SK-N-SH (cell line): ENCODE results near the gene PSME2.

Experiments
- CHD2 ChIP-seq: fragments of 150-350 bp; IDR thresholded peaks from 2 replicates; pipeline ENCODE4 v1.6.1; 2018; ENCODE audit warnings: low read length; ENCODE audit not compliant: partially characterized antibody
- EZH2phosphoT487 ChIP-seq: fragments of 200-600 bp; sonication (generic); IDR thresholded peaks from 2 replicates; pipeline ENCODE4 v1.6.1; 2017; ENCODE audit warnings: low read depth, mixed run types, mild to moderate bottlenecking, antibody characterized with exemption, moderate library complexity, borderline replicate concordance
- FOXJ3 ChIP-seq: sonication (generic); formaldehyde crosslinking; IDR thresholded peaks from 2 replicates; pipeline ENCODE4 v1.5.1; 2020; ENCODE audit warnings: mild to moderate bottlenecking, missing genetic modification reagents
- RXRA ChIP-seq: IDR thresholded peaks from 2 replicates; pipeline ENCODE4 v1.4.0; 2012; ENCODE audit warnings: low read depth, mild to moderate bottlenecking, borderline replicate concordance
- SMC3 ChIP-seq: IDR thresholded peaks from 2 replicates; pipeline ENCODE4 v1.6.1; 2012; ENCODE audit warnings: low read depth, low read length, improper control_type of control experiment
- TF ChIP-seq, protein P1 (sequence below): fragments of 200-600 bp; sonication (generic); IDR thresholded peaks from 2 replicates; pipeline ENCODE4 v1.6.1; 2017; ENCODE audit warnings: antibody characterized with exemption, mild to moderate bottlenecking, moderate library complexity

DNA sequence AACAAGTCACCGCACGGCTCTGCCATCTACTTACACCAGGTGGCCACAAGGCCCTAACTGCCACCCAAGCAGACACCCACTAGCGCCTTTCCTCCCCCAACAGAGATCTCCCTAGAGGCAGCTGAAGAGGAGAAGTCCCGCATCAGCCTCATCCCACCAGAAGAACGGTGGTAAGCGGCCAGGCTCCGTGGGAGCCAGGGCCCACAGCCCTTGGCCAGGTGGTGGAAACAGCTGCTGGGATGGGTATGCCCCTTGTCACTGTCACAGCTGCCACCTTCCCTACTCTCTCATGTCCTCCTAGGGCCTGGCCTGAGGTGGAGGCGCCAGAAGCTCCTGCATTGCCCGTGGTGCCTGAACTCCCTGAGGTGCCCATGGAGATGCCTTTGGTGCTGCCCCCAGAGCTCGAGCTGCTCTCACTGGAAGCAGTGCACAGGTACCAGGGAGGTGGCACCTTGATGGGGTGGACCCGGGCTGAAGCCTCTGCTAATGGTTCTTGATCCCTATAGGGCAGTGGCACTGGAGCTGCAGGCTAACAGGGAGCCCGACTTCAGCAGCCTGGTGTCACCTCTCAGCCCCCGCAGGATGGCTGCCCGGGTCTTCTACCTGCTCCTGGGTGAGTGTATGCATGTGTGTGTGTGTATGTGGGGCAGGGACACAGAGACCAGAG lies 33.0 kb upstream of the PSME2 start:
- TF ChIP-seq FOXJ3 (CRISPR knock-in tag) (no peak), EZH2phosphoT487 (no peak), SMC3 (no peak), RXRA (no peak), CHD2 (no peak)
- TF ChIP-seq, protein P1, sequence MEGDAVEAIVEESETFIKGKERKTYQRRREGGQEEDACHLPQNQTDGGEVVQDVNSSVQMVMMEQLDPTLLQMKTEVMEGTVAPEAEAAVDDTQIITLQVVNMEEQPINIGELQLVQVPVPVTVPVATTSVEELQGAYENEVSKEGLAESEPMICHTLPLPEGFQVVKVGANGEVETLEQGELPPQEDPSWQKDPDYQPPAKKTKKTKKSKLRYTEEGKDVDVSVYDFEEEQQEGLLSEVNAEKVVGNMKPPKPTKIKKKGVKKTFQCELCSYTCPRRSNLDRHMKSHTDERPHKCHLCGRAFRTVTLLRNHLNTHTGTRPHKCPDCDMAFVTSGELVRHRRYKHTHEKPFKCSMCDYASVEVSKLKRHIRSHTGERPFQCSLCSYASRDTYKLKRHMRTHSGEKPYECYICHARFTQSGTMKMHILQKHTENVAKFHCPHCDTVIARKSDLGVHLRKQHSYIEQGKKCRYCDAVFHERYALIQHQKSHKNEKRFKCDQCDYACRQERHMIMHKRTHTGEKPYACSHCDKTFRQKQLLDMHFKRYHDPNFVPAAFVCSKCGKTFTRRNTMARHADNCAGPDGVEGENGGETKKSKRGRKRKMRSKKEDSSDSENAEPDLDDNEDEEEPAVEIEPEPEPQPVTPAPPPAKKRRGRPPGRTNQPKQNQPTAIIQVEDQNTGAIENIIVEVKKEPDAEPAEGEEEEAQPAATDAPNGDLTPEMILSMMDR, result no peak
